ENCODE results near the gene ERC2.

Gene ERC2

DNA sequence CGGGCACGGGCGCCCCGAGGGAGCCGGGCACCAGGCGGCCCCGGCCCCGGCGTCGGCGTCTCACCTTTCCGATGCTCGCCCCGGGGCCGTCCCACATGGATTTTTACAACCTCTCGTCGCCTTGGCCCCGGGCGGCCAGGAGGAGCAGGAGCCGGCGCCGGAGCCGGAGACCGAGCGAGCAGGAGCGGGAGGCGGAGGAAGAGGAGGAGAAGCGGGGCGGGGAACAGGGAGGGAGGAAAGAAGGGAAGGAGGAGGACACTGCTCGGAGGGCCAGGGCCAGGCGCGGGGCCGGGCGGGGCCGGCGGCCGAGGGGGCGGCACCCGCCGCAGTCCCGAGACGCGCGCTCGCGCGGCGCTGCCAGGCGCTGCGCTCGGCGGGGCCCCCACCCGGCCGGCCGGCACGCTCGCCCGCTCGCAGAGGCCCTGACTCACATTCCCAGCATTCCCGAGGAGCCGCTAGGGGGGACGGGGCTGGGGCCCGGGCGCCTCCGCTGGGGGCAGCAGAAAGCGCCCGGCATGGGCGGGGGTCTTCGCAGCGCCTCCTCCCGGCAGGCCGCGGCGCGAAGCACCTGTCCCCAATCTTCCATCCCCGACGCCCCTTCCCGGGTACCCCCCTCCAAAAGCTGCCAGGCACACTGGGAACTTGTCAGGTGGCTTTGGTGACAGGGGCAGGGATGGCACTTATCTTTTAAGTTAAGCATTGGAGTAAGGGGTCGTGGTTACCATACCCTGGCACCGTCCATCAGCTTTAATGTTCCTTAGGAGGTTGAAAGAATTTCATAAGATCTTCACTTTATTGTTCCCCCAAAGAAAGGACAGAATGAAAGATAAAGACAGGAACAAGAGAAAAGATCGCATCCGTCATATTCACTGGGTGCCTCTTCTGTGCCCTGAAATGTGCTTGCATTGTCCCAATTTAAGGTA is at the start of gene ERC2:
ERC2 (minus strand) TSS at position 284 of the 923 bp plus-strand sequence.
- DNase-seq: peak; percentile 36

DNA sequence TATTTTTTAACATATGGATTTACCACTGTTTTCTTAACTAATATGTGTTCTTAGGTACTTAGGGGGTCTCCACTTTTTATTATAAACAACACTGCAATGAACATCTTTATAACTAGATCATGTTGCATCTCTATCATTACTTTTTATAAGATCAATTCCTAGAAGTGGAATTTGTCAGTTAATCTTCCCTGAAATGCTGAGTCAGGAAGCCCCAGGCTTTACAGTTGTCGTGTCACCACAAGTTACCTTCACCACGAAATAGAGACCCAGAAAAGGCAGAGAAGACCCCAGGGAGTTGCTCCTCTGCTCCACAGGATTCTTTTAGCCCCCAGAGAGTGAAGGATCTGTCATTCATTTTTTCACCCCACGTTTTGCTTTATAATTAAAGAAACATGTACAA is 34.5 kb upstream of the ERC2 start:
- no peak for DNase-seq

- DNase-seq: peak; percentile 97
These were observed 28.1 kb upstream of the ERC2 start for GRCh38 chr3:56496376-56496775.

DNA sequence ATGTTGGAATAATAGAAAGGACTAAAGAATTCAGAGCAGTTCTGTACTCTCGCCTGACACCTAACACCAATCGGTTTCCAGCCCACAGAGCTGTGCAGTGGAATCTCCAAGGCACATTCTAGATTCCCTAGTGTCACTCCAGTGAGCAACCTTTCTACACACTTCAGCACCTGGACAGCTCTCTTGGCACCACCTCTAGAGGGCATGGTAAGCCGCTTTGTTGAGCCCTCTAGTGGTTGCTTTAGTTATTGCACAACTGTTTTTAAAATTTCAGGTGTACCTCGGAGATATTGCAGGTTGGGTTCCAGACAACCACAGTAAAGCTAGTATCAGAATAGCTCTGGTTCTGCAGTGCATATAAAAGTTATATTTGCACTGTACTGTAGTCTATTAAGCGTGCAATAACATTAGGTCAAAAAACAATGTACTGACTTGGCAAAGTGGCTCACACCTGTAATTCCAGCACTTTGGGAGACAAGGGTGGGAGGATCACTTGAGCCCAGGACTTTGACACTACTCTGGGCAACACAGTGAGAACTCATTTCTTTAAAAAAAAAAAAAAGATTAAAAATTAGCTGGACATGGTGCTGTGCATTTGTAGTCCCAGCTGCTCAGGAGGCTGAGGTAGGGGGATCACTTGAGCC is 26.5 kb upstream of the ERC2 start:
- peak; percentile 81 for DNase-seq

- DNase-seq: no peak
These were observed 23.3 kb upstream of the ERC2 start for GRCh38 chr3:56491566-56491965.

DNA sequence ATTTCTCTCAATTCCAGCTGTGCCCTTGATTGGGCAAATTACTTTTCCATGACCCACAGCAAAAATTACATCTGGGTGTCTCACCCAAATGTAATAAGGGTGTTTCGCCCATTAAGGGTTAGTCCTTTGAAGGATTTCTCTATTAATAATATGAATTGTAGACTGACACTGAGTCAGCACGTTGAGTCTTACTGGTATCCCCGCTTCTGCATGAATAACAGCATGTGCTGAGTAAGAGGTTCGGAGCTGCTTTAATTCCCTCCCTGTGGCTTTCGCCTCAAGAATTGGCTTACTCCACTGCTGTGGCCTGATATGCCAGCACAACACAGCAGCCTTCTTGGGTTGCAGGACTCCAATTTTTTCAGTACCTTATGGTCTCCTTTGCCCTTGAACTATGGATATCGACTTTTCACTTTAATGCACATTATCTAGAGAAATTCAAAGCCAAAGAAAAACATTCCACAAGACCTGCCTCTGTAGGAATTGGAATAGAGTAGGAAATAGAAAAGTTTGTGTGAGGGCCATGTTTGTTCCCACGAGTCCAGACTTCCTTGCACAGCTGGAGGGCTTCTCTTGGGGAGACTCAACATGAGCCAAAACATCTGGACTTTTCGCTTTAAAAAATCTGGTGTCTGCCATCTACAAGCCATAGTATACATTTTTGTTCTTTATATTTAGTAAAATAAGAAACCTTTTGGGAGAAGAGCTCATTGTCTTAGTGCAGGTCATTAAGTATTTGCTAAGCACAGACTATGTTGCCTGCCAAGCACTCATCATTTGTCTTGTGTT is 20.7 kb upstream of the ERC2 start:
- no peak for DNase-seq

GRCh38 chr3:56484525-56485032 is 16.3 kb upstream of the ERC2 start:
- no peak for DNase-seq

DNA sequence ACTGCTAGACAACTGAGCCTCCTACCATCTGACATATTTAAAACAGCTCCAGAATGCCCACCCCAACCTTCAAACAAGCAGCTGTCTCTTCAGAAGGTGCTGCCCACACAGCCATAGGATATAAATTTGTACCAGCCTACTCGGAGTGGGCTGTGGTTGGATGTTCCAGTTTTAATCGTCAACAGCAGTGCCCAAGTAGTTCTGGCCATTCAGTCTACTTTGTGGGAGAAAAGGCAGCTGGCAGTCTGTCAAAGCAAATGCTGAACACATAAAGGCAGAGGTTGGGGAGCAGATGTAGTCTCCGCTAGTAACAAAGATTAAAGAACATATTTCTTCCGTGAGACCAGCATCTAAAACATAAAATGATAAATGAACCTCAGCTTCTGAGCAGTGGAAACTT is 15.9 kb upstream of the ERC2 start:
- peak; percentile 37 for DNase-seq

- DNase-seq: no peak
These were observed 9.4 kb upstream of the ERC2 start for GRCh38 chr3:56477646-56478045.

DNA sequence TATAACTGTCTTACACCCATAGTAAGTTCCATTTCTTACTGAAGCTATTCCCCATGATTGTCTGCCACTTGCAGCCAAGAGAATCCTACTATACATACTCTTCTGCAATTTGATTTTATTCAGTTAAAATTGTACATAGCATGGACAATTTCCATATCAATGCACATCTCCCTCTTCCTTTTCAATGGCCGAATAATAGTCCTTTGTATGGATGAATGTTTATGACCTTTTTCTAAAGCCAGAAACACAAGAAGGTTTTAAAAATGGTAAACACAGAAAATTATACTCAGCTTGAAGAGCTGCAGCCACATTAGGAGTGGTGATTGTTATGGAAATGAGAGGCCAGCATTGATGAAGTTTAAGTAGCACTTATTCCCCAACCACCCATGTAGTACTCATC is 8.5 kb upstream of the ERC2 start:
- no peak for DNase-seq

DNA sequence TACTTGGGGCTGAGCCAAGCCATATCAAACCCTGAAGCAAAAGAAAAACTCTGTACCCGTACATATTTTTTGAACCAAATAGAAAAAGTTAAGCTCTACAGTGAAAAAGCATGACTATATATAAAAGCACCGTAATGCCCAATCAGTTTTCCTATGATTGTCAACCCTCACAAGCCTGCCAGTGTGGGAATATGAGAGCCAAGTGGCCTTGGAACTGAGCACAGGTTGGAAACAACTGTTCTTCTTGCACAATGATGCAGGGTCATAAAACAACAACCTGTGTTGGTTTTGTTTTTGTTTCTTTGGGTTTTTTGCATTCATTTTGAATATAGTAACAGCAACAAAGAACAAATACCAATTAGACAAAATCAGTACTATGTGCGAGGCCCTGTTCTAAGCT is 3.5 kb upstream of the ERC2 start:
- DNase-seq: no peak

DNA sequence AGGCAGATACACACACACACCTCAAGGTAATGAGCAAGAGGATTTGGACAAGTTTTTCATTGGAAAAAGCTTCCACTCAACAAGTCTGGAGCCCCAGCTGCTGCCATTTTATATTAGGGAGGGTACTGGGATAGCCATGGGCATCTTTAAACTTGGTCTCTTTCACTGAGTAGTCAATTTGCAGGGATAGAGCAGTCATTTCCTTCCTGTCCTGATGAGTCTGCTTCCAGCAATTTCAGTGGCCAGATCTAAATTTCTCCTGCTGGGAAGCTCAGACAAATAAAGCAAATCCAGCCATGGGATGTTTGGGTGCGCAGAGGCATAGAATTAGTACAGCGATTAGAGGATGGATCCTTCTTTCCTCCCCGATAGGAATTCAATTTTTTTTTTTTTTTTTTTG is 874 bp upstream of the ERC2 start:
- DNase-seq: no peak

DNA sequence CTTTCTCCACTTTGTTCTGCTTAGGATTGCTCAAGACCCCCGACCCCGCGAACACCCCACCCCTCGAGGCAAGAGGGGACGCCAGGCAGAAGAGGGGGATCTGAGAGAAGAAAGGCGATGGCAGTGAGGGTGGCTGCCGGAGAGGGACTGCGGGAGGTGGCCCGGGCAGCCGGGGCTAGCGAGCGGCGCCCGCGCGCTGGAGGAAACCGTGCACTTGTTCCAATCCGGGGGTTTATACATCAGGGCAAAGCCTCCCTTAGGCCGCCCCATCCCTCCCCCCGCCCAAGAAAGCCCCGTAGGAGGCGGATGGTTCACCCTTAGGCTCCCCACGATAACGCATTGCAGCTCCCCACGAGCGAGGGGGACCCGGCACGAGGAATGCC is 475 bp downstream of the ERC2 start:
- DNase-seq: no peak

DNA sequence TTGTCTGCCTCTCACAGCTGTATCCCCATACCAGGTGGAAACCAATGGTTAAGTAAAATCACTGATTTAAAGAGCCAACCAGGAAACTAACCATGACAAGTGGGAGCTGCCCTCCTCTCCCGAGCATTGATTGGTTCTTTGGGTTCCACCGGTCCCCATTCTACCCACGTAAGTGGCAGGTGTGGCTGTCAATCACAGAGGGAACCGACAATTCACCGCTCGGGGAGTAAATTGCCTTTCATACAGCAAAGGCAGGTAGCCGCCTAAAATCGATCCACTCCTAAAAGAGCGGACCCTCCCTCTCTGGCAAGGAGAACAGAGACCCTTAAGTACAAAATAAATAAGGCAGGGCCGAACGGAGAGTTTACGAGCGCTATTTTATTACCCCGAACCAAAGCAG is 1.2 kb downstream of the ERC2 start:
- peak; percentile 86 for DNase-seq

DNA sequence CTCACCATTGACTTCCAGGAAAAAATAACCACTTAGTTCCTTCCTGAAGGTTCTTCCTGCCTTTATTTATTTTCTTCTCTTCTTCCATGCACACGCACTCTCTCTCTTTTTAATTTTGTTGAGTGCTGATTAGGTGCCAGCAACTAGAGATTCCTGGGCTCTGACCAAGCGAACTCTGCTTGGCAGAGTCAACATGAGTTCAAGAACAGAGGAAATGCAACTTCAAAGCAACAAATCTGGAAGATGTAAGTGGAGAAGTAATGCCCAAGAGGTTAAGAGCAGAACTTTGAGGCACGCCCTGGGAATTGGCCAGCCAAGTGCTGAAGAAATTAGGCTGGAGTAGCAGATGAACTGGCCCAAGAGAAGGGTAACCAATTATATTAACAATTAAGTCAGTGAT is 8.5 kb downstream of the ERC2 start:
- DNase-seq: no peak

- DNase-seq: no peak
These were observed 9.2 kb downstream of the ERC2 start for GRCh38 chr3:56459104-56459496.

- no peak for DNase-seq
These were observed 9.7 kb downstream of the ERC2 start for GRCh38 chr3:56458496-56459103.

GRCh38 chr3:56456117-56456516 is 12.2 kb downstream of the ERC2 start:
- no peak for DNase-seq

DNA sequence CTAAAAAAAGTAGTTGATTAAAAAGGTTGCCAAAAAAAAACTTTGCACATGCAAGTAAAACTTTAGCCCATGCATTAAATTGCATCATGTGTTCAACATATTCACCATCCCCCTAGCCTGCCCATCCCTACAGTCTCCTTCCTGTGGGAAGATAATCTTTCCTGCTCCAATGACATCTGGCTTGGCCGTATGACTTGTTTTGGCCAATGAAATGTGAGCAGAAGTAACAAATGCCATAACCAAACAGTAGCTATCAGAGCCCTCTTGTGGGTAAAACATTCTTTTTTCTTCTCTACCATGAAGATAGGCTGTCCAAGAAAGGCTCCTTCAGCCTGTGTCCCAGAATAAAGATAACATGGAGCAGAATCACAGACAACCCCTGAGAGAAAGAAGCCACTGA is 15.3 kb downstream of the ERC2 start:
- no peak for DNase-seq

GRCh38 chr3:56452085-56452484 is 16.2 kb downstream of the ERC2 start:
- no peak for DNase-seq

DNA sequence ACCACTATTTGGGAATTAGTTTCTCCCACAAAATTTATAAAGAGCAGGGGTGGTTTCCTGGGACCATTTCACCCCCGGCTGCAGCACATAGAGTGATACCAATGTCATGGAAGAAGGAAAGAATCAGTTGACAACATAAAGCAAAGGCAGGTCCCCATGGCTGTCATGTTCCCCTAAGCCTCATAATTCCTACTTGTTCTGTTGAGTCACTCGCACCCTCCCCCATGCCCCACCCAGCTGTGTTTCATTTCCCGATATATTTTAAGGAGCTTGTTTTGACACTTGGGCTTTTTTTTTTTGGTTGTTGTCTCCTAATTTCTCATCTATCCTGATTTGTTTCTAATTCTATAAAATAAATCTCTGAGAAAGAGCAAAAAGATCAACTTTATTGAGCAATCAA is 24.9 kb downstream of the ERC2 start:
- DNase-seq: no peak

- DNase-seq: no peak
These were observed 39.6 kb downstream of the ERC2 start for GRCh38 chr3:56428667-56429066.

DNA sequence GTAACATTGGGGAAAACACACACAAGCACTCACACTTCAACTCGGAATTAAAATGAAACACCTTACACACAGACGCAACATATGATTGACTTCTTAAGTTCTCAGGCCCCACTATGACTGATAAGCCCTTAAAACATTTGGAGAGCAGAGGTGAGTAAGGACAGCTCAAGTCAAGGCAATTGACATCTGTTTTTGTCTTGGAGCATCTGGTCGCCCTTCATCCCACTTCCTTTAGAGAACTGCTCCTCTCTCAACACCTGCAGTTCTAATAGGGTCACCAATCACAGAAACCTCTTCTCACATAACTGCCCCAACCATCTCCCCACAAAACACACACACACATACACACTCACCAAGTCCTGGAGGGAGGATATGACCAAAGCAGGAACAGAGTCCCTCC is 43.4 kb downstream of the ERC2 start:
- DNase-seq: no peak
